Measurements from ENCODE around the gene ANTKMT.

- TF ChIP-seq CTCF (IDR thresholded peaks at IDR 0.05 in 8 of 11, conservative IDR thresholded peaks at IDR 0.05 in 3 of 11) (no peak), POLR2AphosphoS5 (IDR thresholded peaks at IDR 0.05) (no peak), POLR2A (IDR thresholded peaks at IDR 0.05) (no peak)
Measured at GRCh38 chr16:751152-752006, 30.4 kb downstream of the ANTKMT start.
